DND-41 (cell line): ENCODE results near the gene RFLNA.

Experiments
- ATAC-seq: fragments of 200-7000 bp; cut with Tn5 transposase; 3 replicates; pipeline ENCODE4 v1.9.1; 2021; ENCODE audit warnings: low read depth; ENCODE audit not compliant: insufficient read depth
- DNase-seq: peaks from one replicate; pipeline ENCODE4 v3.0.0-alpha.2; 2020
- H2AFZ ChIP-seq: 2 replicates; pipeline ENCODE4 v1.6.0; 2012; ENCODE audit warnings: low read depth, low read length
- H3K27ac ChIP-seq: 2 replicates; pipeline ENCODE4 v1.5.1; 2012; ENCODE audit warnings: low read length, inconsistent platforms
- H3K27me3 ChIP-seq: fragments of 200-600 bp; sonication (generic); 2 replicates; pipeline ENCODE4 v1.6.0; 2012; ENCODE audit warnings: low read length, mild to moderate bottlenecking, inconsistent platforms; ENCODE audit not compliant: insufficient read depth, poor library complexity
- H3K36me3 ChIP-seq: 2 replicates; pipeline ENCODE4 v1.5.1; 2012; ENCODE audit warnings: low read length, inconsistent platforms; ENCODE audit not compliant: insufficient read depth
- H3K4me1 ChIP-seq: 2 replicates; pipeline ENCODE4 v1.5.1; 2012; ENCODE audit warnings: mild to moderate bottlenecking, low read length; ENCODE audit not compliant: insufficient read depth
- H3K4me2 ChIP-seq: 2 replicates; pipeline ENCODE4 v1.6.0; 2012; ENCODE audit warnings: mild to moderate bottlenecking, moderate library complexity, low read length, inconsistent platforms; ENCODE audit not compliant: insufficient read depth
- H3K4me3 ChIP-seq, 2 experiments: fragments of 200-600 bp in 1 of 2; shearing (Covaris generic) in 1 of 2; 2 replicates each; pipeline ENCODE4 v1.5.1; 2012 to 2016; ENCODE audit warnings: inconsistent platforms in 2 of 2, low read length in 2 of 2, mild to moderate bottlenecking in 2 of 2, low read depth in 1 of 2, moderate library complexity in 1 of 2
- H3K79me2 ChIP-seq: 2 replicates; pipeline ENCODE4 v1.6.0; 2012; ENCODE audit warnings: low read length, inconsistent platforms; ENCODE audit not compliant: insufficient read depth
- H3K9ac ChIP-seq: 2 replicates; pipeline ENCODE4 v1.6.0; 2012; ENCODE audit warnings: low read depth, mild to moderate bottlenecking, inconsistent platforms, low read length, moderate library complexity
- H3K9me3 ChIP-seq: 2 replicates; pipeline ENCODE4 v1.5.1; 2012; ENCODE audit warnings: low read length, moderate library complexity, mild to moderate bottlenecking, inconsistent platforms; ENCODE audit not compliant: insufficient read depth, severe bottlenecking
- H4K20me1 ChIP-seq: 2 replicates; pipeline ENCODE4 v1.6.0; 2012; ENCODE audit warnings: low read length; ENCODE audit not compliant: insufficient read depth
- EZH2 ChIP-seq: IDR thresholded peaks from 3 replicates; pipeline ENCODE4 v1.6.1; 2012; ENCODE audit warnings: borderline replicate concordance, low read depth, mild to moderate bottlenecking, moderate library complexity, low read length, inconsistent platforms; ENCODE audit not compliant: severe bottlenecking
- TF ChIP-seq, protein P1 (sequence below): IDR thresholded peaks from 2 replicates; pipeline ENCODE4 v1.5.1; 2012; ENCODE audit warnings: borderline replicate concordance, low read length, moderate library complexity, mild to moderate bottlenecking; ENCODE audit not compliant: poor library complexity, severe bottlenecking; ENCODE audit errors: extremely low read depth

RFLNA gene

GRCh38 chr12:124324803-124325705 is 30.2 kb downstream of the RFLNA start:
- no peak for TF ChIP-seq EZH2
- TF ChIP-seq, protein P1, sequence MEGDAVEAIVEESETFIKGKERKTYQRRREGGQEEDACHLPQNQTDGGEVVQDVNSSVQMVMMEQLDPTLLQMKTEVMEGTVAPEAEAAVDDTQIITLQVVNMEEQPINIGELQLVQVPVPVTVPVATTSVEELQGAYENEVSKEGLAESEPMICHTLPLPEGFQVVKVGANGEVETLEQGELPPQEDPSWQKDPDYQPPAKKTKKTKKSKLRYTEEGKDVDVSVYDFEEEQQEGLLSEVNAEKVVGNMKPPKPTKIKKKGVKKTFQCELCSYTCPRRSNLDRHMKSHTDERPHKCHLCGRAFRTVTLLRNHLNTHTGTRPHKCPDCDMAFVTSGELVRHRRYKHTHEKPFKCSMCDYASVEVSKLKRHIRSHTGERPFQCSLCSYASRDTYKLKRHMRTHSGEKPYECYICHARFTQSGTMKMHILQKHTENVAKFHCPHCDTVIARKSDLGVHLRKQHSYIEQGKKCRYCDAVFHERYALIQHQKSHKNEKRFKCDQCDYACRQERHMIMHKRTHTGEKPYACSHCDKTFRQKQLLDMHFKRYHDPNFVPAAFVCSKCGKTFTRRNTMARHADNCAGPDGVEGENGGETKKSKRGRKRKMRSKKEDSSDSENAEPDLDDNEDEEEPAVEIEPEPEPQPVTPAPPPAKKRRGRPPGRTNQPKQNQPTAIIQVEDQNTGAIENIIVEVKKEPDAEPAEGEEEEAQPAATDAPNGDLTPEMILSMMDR: no peak
- Histone ChIP-seq H3K27ac (no peak overlapping the region), H4K20me1 (0 out of 2 replicates have a peak, but pooled peaks cover 3% of the 10 kb centered on the region), H3K4me3 (no peak overlapping the region), H3K27me3 (no peaks in the 10 kb centered on the region), H3K79me2 (no peaks in the 10 kb centered on the region), H3K36me3 (peaks cover 63% of the 10 kb centered on the region), H3K9ac (no peak overlapping the region), H3K4me1 (no peaks in the 10 kb centered on the region), H2AFZ (no peak overlapping the region), H3K9me3 (peaks cover 19% of the 10 kb centered on the region), H3K4me2 (no peak overlapping the region)
- ATAC-seq (no peak), DNase-seq (no peak)

DNA sequence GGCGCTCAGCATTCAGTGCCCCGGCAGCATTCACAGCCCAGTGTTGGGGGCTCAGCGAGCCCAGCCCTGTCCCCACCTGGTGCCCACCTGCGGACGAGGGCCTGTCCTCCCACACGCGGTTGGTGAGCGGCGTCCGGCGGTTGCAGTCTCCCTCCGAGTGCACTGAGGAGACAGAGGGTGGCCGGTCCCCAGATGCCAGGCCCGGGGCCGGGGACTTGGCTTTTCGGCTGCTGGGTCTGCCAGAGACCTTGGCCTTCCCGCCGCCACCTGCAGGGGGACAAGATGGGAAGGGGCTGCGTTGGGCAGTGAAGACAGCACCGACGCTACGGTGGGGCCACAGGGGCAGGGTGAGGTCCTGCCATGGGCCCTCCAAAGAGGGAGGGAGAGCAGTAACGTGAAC is 31.2 kb downstream of the RFLNA start:
- H3K79me2 ChIP-seq: no peaks in the 10 kb centered on the region
- no peaks in the 10 kb centered on the region for H3K27me3 ChIP-seq
- ATAC-seq (no peak), DNase-seq (no peak)
- no peak overlapping the region for H3K27ac ChIP-seq
- no peak overlapping the region for H3K4me3 ChIP-seq
- H4K20me1 ChIP-seq: no peaks in the 10 kb centered on the region
- H3K4me2 ChIP-seq: no peak overlapping the region
- TF ChIP-seq EZH2: no peak
- TF ChIP-seq, protein P1: no peak
- H3K36me3 ChIP-seq: peaks cover 72% of the 10 kb centered on the region
- H3K4me1 ChIP-seq: no peaks in the 10 kb centered on the region
- H3K9ac ChIP-seq: no peak overlapping the region
- no peak overlapping the region for H2AFZ ChIP-seq
- H3K9me3 ChIP-seq: peaks cover 19% of the 10 kb centered on the region

DNA sequence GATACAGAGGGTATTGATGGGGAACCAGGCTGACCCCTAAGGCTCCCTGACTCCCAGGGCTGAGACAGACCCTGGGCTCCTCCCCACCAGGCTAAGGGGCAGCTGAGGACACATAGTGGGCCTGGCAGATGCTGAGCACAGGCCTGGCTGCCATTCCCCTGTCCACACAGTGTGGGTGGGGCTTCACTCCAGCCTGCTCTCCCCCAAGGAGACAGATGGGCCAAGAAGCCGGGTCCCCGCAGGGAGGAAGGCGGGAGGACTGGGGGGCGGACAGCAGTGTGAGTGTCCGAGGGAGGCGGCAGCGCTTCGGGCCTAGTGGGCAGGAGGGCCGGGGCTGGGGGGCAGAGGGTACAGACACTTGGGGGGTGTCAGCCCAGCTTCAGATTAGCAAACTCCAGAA is 32.0 kb downstream of the RFLNA start:
- DNase-seq (no peak), ATAC-seq (no peak)
- H4K20me1 ChIP-seq: 0 out of 2 replicates have a peak, but pooled peaks cover 3% of the 10 kb centered on the region
- no peak for TF ChIP-seq EZH2
- TF ChIP-seq, protein P1: no peak
- H3K4me1 ChIP-seq: no peaks in the 10 kb centered on the region
- H3K4me2 ChIP-seq: no peak overlapping the region
- peaks cover 79% of the 10 kb centered on the region for H3K36me3 ChIP-seq
- H2AFZ ChIP-seq: no peak overlapping the region
- no peaks in the 10 kb centered on the region for H3K79me2 ChIP-seq
- H3K4me3 ChIP-seq: no peak overlapping the region
- H3K27ac ChIP-seq: no peak overlapping the region
- peaks cover 19% of the 10 kb centered on the region for H3K9me3 ChIP-seq
- no peaks in the 10 kb centered on the region for H3K27me3 ChIP-seq
- no peak overlapping the region for H3K9ac ChIP-seq
